Erythroblast (primary cell): ENCODE results near the gene HOXD13.

ENCODE experiments used
- GATA1 ChIP-seq: IDR thresholded peaks from 2 replicates; pipeline ENCODE4 v1.6.1; 2011; ENCODE audit warnings: low read depth, mild to moderate bottlenecking, control low read depth, low read length, moderate library complexity
- POLR2A ChIP-seq: IDR thresholded peaks from 2 replicates; pipeline ENCODE4 v1.6.1; 2011; ENCODE audit warnings: mild to moderate bottlenecking, low read length

- TF ChIP-seq POLR2A (no peak), GATA1 (no peak)
These were observed 17.4 kb downstream of the HOXD13 start for GRCh38 chr2:176109946-176110345.
